ENCODE measurements around the gene SMARCA4.
"Not testable (repeated sequence)": the region's sequence is repeated elsewhere in the genome, so short reads cannot be mapped to it uniquely, and the experiment has no call there.

The SMARCA4 gene

GRCh38 chr19:10991076-10991475 is 30.2 kb downstream of the SMARCA4 start:
- Histone ChIP-seq H3K36me3 (ENCODE audit: insufficient read depth, insufficient read length, low read length) (peaks cover 96% of the 10 kb centered on the region), H3K9me3 (ENCODE audit: insufficient read depth, low read length) (no peaks in the 10 kb centered on the region), H3K4me1 (ENCODE audit: insufficient read depth, insufficient read length) (peaks cover 2% of the 10 kb centered on the region), H3K9ac (ENCODE audit: insufficient read length, low read depth) (no peak overlapping the region), H3K4me3 (ENCODE audit: insufficient read length, low read depth) (no peak overlapping the region), H3K27me3 (ENCODE audit: insufficient read depth, insufficient read length) (no peaks in the 10 kb centered on the region)
- DNase-seq (ENCODE audit: low read depth, low spot score) = no peak
- TF ChIP-seq YY1 (IDR thresholded peaks at IDR 0.05; ENCODE audit: insufficient read depth, insufficient read length) (no peak), ZNF274 (IDR thresholded peaks at IDR 0.05; ENCODE audit: low read depth, low read length) (no peak), SUZ12 (IDR thresholded peaks at IDR 0.05; ENCODE audit: extremely low read depth, insufficient read depth, insufficient read length) (no peak)

GRCh38 chr19:10991521-10992081 is 30.8 kb downstream of the SMARCA4 start:
- Histone ChIP-seq H3K27me3 (ENCODE audit: insufficient read depth, insufficient read length) (no peaks in the 10 kb centered on the region), H3K9me3 (ENCODE audit: insufficient read depth, low read length) (no peaks in the 10 kb centered on the region), H3K9ac (ENCODE audit: insufficient read length, low read depth) (no peak overlapping the region), H3K36me3 (ENCODE audit: insufficient read depth, insufficient read length, low read length) (peaks cover 96% of the 10 kb centered on the region), H3K4me1 (ENCODE audit: insufficient read depth, insufficient read length) (peaks cover 2% of the 10 kb centered on the region), H3K4me3 (ENCODE audit: insufficient read length, low read depth) (no peak overlapping the region)
- no peak for DNase-seq (ENCODE audit: low read depth, low spot score)
- TF ChIP-seq SUZ12 (IDR thresholded peaks at IDR 0.05; ENCODE audit: extremely low read depth, insufficient read depth, insufficient read length) (no peak), YY1 (IDR thresholded peaks at IDR 0.05; ENCODE audit: insufficient read depth, insufficient read length) (no peak), ZNF274 (IDR thresholded peaks at IDR 0.05; ENCODE audit: low read depth, low read length) (no peak)

- H3K36me3 ChIP-seq (ENCODE audit: insufficient read depth, insufficient read length, low read length) = peaks cover 94% of the 10 kb centered on the region
- H3K27me3 ChIP-seq (ENCODE audit: insufficient read depth, insufficient read length); H3K9ac ChIP-seq (ENCODE audit: insufficient read length, low read depth); H3K9me3 ChIP-seq (ENCODE audit: insufficient read depth, low read length); H3K4me1 ChIP-seq (ENCODE audit: insufficient read depth, insufficient read length); H3K4me3 ChIP-seq (ENCODE audit: insufficient read length, low read depth); DNase-seq (ENCODE audit: low read depth, low spot score): not testable (repeated sequence)
These were observed 31.3 kb downstream of the SMARCA4 start for GRCh38 chr19:10992174-10992573.

DNA sequence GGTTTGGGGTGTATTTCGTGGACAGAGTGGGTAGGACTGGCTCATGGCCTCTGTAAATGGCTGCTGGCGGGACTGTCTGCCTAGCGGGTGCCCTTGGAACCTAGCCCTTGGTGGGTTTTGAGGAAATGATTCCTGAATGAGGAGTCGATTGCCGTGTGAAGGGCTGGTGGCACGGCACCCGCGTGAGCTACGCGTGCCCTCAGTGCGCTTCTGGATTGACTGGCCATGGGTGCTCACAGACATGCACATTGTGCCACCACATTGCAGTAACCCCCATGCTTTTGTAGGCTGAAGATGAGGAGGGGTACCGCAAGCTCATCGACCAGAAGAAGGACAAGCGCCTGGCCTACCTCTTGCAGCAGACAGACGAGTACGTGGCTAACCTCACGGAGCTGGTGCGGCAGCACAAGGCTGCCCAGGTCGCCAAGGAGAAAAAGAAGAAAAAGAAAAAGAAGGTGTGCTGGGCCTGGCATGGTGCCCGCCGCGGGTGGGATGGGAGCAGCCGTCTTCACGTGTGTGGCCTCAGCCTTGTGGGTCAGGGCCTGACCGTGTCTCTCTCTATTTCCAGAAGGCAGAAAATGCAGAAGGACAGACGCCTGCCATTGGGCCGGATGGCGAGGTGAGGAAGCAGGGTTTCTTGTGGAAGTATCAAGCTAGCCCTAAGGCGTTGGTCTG is 35.2 kb downstream of the SMARCA4 start:
- Histone ChIP-seq H3K4me3 (ENCODE audit: insufficient read length, low read depth) (no peak overlapping the region), H3K4me1 (ENCODE audit: insufficient read depth, insufficient read length) (no peaks in the 10 kb centered on the region), H3K9me3 (ENCODE audit: insufficient read depth, low read length) (no peaks in the 10 kb centered on the region), H3K27me3 (ENCODE audit: insufficient read depth, insufficient read length) (no peaks in the 10 kb centered on the region), H3K9ac (ENCODE audit: insufficient read length, low read depth) (no peak overlapping the region), H3K36me3 (ENCODE audit: insufficient read depth, insufficient read length, low read length) (peaks cover 92% of the 10 kb centered on the region)
- no peak for DNase-seq (ENCODE audit: low read depth, low spot score)
- no peak for TF ChIP-seq ZNF274 (IDR thresholded peaks at IDR 0.05; ENCODE audit: low read depth, low read length)
- TF ChIP-seq YY1 (IDR thresholded peaks at IDR 0.05; ENCODE audit: insufficient read depth, insufficient read length) = no peak
- TF ChIP-seq SUZ12 (IDR thresholded peaks at IDR 0.05; ENCODE audit: extremely low read depth, insufficient read depth, insufficient read length) = no peak

DNA sequence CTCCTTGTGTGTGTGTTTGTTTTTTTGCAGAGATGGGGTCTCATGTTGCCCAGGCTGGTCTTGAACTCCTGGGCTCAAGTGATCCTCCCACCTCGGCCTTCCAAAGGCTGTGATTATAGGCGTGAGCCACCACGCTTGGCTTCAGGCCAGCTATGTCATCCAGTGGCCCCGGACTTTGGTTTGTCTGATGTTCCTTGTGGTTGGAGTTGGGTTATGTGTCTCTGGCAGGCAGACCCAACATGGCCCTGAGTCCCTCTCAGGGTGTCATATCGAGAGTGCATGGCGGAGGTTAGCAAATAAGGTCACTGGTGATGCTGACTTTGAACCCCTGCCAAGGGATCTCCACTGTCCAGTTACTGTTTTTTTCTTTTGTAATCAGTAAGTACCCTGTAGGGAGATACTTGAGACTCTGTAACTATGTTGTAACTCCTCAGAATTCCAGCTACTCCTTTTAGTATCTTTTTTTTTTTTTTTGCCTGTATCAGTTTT is 37.3 kb downstream of the SMARCA4 start:
- Histone ChIP-seq H3K9me3 (ENCODE audit: insufficient read depth, low read length) (no peaks in the 10 kb centered on the region), H3K9ac (ENCODE audit: insufficient read length, low read depth) (no peak overlapping the region), H3K36me3 (ENCODE audit: insufficient read depth, insufficient read length, low read length) (peaks cover 94% of the 10 kb centered on the region), H3K4me1 (ENCODE audit: insufficient read depth, insufficient read length) (no peaks in the 10 kb centered on the region), H3K27me3 (ENCODE audit: insufficient read depth, insufficient read length) (no peaks in the 10 kb centered on the region), H3K4me3 (ENCODE audit: insufficient read length, low read depth) (no peak overlapping the region)
- DNase-seq (ENCODE audit: low read depth, low spot score) = no peak
- TF ChIP-seq SUZ12 (IDR thresholded peaks at IDR 0.05; ENCODE audit: extremely low read depth, insufficient read depth, insufficient read length) (no peak), ZNF274 (IDR thresholded peaks at IDR 0.05; ENCODE audit: low read depth, low read length) (no peak), YY1 (IDR thresholded peaks at IDR 0.05; ENCODE audit: insufficient read depth, insufficient read length) (no peak)

GRCh38 chr19:10998666-10999065 is 37.8 kb downstream of the SMARCA4 start:
- peaks cover 94% of the 10 kb centered on the region for H3K36me3 ChIP-seq (ENCODE audit: insufficient read depth, insufficient read length, low read length)
- H3K27me3 ChIP-seq (ENCODE audit: insufficient read depth, insufficient read length) = no peaks in the 10 kb centered on the region
- no peaks in the 10 kb centered on the region for H3K4me1 ChIP-seq (ENCODE audit: insufficient read depth, insufficient read length)
- no peak overlapping the region for H3K9ac ChIP-seq (ENCODE audit: insufficient read length, low read depth)
- no peaks in the 10 kb centered on the region for H3K9me3 ChIP-seq (ENCODE audit: insufficient read depth, low read length)
- no peak for DNase-seq (ENCODE audit: low read depth, low spot score)
- no peak for TF ChIP-seq YY1 (IDR thresholded peaks at IDR 0.05; ENCODE audit: insufficient read depth, insufficient read length)
- no peak for TF ChIP-seq SUZ12 (IDR thresholded peaks at IDR 0.05; ENCODE audit: extremely low read depth, insufficient read depth, insufficient read length)
- TF ChIP-seq ZNF274 (IDR thresholded peaks at IDR 0.05; ENCODE audit: low read depth, low read length) = no peak
- no peak overlapping the region for H3K4me3 ChIP-seq (ENCODE audit: insufficient read length, low read depth)

DNA sequence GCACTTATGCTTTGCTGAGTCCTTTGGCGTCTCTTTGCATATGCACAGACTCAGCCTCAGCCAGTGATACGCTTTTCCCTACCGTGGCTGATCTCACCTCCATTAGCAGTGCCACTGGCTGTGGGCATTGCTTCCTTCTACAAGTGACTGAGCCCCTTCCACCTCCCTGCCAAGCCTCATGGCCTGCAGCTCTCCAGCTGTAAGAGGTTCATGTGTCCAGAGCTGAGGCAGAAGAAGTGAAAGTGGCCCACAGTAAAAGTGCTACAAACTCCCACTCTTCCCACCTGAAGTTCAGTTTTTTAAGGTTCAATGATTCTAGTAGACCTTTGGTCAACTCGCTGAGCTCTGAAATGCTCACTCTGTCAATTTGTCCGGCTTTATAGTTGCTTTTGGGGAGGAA is 44.7 kb downstream of the SMARCA4 start:
- Histone ChIP-seq H3K9me3 (ENCODE audit: insufficient read depth, low read length) (no peaks in the 10 kb centered on the region), H3K4me3 (ENCODE audit: insufficient read length, low read depth) (no peak overlapping the region), H3K4me1 (ENCODE audit: insufficient read depth, insufficient read length) (peaks cover 3% of the 10 kb centered on the region), H3K9ac (ENCODE audit: insufficient read length, low read depth) (no peak overlapping the region), H3K36me3 (ENCODE audit: insufficient read depth, insufficient read length, low read length) (peaks cover 82% of the 10 kb centered on the region), H3K27me3 (ENCODE audit: insufficient read depth, insufficient read length) (no peaks in the 10 kb centered on the region)
- no peak for DNase-seq (ENCODE audit: low read depth, low spot score)
- no peak for TF ChIP-seq ZNF274 (IDR thresholded peaks at IDR 0.05; ENCODE audit: low read depth, low read length)
- TF ChIP-seq YY1 (IDR thresholded peaks at IDR 0.05; ENCODE audit: insufficient read depth, insufficient read length) = no peak
- TF ChIP-seq SUZ12 (IDR thresholded peaks at IDR 0.05; ENCODE audit: extremely low read depth, insufficient read depth, insufficient read length) = no peak

Measured in NT2/D1 (cell line).